ENCODE results near the gene GDAP2.

GRCh38 chr1:117899801-117900200 lies 29.6 kb downstream of the GDAP2 start:
- TF ChIP-seq CTCF (IDR thresholded peaks at IDR 0.05) (no peak), POLR2A (IDR thresholded peaks at IDR 0.05) (no peak)
